Inferior parietal cortex (tissue), 1 donor: ENCODE data around the gene ARAP1.

Source experiments
- DNase-seq: peaks from one replicate; pipeline ENCODE4 v3.0.0-alpha.2; 2016; ENCODE audit errors: extremely low spot score

ARAP1 gene

DNA sequence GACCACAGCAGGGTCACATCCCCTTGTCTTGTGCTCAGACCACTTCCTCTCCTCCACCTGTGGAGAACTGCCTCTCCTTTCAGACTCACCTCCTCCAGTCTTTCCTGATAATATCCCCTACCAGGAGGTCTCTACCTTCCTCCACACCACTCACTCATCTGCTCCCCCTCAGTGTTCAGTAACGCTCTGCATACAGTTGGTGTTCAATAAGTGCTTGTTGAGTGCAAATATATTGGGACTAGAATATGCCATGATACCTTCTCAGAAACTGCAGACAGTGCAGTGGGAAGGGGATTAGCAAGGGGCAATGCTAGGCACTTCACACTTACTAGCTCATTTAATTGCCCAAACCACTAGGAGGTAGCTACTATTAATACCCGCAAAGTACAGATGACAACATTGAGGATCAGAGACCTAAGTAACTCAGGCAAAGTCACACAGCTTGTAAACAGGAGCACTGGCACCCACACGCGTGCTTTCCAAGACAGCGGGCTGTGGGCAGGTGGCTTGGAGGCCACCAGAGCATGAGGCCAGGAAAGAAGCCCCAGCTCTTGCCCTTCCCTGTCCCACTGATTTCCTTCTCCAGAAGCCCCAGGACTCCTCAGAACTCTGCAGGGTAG is 69.9 kb downstream of the ARAP1 start:
- DNase-seq, result no peak

DNA sequence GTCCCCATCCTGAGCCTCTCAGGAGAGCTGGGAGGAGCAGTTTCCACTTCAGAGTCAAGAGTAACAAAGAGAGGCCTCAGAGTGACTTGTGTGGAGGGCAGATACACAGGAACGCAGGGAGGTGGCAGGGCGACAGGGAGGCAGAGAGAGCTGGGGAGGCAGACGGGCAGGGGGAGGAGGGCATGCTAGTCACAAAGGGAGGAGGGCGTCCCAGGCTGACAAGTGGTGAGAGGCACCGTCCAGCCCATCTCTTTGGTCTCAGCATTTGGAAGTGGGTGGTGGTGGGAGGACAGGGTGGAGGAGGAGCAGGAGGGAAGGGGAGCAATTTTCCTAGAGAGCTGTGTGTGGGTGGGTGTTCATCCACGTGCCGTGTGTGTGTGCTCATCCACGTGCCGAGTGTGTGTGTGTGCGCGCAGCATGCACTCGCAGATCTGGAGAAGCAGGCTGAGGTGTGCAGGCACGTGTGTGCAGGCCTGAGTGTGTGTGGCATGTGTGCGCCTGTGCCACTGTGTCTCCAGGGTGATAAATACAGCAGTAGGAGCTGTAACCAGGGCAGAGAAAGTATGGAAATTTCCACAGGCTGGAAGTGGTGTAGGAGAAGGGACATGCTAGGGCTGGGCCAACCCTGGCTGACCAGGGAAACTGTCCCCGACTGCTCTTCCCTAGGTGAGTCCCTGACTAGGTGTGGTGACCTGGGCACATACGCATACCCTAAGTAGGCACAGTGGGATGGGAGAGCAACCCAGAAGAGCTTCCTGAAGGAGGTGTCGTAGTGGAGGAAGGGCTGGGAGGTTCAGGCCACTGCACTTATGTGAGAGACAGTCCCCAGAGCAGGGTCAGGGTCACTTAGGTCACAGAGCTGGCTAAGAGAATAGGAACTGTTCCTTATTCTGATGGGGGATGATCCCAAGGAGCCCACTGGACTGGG is 70.7 kb downstream of the ARAP1 start:
- DNase-seq, result no peak

DNA sequence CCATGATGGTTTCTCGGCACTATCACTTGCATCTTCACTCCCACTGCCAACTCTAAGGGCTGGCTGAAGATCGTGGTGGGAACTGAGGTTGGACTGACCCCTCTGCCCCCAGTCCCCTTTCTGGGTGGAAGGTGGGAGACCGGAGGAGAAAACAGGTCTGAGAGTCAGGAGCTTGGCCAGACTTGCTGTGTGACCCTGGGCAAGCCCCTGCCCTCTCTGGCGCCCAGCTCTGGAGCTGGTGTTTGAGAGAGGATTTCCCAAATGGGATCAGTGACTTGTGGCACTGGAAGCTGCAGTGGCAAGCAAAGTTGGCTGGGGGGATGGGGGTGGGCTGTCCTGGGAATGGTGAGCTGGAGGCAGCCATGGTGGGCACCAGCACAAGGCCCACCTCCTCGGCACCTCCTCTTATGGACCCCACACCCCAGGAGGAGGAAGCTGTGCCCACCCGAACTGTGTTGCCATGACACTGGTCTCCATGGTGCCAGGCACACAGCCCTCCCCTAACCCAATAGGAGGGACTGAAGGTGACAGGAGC is 71.5 kb downstream of the ARAP1 start:
- DNase-seq, result no peak

DNA sequence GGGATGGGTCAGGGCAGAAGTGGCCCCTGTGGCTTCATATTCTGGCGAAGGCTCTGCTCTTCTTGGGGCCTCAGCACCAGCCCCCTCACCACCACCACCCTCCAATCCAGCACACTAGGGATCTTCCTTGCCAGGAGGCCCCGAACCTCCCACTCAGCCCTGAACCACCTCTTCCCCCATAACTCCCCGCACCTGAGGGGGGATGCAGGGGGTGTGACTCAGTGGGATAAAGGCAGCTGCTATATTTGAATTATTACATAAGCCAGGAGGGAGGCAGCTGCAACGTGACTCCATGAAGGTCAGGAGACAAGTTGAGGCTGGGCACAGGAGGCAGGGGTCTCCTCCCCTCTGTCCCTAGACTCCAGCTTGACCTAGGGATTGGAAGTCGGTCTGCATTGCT is 72.3 kb downstream of the ARAP1 start:
- no peak for DNase-seq

DNA sequence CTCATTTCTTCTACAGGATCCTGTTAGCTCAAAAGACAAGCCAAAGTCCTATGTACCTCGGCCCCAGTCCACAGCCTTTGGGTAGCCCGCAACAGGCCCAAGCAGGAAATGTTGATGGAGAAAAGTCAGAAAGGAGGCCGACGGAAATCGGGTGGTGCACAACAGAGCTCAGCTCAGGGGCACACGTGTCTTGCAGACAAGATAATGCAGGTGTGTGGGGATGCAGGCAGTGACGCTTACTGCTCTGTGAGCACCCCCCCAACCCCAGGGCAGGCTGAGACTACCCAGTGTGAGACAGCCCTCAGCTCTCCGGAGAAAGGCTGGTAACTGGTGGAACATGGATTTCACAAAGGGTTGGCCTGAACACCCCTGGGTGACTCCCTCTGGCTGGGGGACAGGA is 73.7 kb downstream of the ARAP1 start:
- no peak for DNase-seq

DNA sequence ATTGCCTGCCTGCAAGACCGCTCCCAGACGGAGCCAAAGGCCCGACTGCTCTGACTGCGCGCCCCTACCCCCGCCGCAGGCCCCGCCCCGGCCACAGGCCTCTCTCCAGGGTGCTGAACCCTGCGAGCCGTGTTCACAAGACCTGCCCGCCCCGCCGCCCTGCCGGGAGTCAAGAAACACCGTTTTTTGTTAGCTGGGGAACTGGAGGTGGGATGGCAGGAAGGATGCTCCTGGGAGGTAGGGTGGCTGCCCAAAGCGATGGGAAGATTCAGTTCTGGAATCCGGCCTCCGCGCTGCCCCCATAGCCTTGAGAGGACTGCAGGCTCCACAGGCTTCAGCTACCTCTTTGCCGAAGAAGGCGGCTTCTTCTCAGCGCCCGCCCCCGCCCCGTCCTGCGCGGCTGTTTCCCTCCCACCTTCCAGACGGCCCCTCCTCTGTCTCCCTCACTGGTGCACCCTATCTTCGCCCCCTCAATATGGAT is 75.3 kb downstream of the ARAP1 start:
- DNase-seq, result peak; percentile 4

DNA sequence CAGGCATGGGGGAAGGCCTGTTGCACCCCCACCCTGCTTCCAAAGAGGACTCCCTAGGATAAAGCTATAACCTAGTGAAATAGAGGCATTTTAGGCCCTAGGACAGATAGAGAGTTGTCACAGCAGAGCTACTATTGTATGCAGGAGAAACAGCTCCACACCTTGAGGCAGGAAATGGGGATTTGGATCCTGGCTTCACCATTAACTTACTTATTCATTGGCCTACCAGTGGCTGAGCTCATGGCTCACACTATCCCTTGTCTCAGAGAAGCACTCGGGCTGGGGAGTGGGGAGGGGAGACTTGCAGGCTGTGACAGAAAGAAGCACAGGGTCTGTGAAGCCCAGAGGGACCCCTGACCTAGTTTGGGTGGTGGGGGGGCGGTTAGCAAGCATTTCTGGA is 77.0 kb downstream of the ARAP1 start:
- DNase-seq, result no peak

DNA sequence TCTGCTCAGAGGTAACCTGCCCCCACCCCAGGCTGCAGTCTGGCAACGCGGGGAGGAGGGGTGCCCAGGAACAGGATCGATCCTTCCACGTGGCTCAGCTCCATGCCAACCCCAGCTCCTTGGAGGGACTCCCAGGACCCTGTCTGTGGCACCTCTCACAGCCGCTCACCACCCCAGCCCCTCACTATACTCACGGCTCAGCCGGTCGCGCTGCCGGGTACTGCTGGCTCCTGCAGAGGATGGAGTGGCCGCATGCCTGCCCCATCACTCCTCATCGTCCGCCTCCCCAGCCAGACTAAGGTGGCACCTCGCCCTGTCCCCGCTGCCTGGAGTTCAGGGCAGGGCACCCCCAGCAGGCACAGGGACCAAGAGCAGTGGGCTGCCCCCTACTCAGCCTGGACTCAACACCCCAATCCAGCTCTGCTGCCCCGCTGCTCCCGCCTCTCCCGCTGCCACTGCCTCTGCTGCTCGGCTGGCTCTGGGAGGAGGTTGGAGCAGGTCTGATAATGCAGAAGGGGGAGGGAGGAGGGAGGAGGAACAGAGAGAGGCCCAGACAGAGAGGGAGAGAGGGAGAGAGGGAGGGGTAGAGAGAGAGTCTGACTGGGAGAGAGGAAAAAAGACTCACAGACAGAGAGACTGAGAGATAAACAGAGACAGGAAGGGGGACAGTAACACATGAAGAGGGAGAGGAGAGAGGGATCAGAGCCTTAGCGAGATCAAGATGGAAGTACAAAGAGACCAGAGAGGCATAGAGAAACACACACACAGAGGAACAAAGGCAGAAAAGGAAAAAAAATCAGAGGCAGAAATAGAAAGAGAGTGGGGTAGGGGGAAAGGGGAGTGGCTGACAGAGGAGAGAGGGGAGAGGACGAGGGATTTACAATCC is 78.0 kb downstream of the ARAP1 start, which contains the start of gene PDE2A:
PDE2A (minus strand) TSS at position 480 of the 886 bp plus-strand sequence; CDS start at position 265, 215 bp downstream.
- DNase-seq, result peak; percentile 22

DNA sequence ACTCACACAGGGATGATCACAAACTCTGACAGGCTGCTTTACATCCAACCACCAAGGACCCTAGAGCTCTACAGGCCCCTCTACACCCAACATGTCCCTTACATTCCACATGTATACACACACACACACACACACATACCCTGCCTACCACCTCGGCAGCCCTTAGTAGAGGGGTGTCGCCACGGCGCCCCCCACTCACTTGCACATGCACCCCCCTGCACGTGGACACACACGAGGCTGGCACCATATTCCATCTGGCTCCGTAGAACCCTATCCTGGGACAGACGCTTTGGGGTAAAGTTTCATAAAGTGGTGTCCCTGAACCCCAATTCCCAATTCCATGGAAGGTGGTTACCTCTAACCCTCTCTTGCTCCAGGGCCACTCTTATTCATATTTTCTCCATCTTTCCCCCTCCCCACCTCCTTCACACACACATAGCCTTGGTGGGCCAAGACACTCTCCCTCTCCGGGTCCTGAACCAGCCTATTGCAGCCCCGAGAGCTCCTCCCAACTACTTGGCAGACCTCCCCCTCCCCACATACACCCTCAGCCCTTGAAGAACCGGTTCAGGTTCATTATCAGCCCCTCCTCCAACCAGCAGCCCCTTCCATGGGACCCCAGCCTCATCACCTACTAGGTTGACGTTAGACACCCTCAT is 78.8 kb downstream of the ARAP1 start:
- DNase-seq, result no peak

DNA sequence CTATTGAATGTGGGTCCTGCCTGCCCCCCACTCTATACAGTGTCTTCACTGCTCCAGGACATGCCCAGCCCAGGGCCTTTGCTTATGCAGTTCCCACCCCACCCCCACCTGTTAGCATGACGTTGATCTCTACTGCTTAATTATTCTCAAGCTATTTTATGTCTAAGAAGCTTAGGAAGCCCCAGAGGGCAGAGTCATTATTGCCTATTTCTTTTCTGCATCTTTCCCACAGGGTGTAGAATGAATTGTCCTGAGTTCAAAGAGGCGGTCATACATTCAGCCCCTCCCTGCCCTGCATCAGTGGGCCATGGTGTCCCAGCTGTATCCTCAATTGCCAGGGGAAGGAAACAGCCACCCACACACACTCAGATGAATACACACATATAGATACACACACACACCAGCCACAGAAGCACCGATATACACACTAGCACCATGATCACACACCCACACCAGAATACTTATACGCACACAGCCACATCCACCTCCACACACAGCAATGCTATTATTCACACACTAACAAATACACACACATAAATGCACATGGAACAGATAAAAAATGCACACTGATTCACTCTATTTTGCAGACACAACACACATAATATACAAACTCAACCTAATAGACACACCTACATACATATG is 79.5 kb downstream of the ARAP1 start:
- peak; percentile 15 for DNase-seq

DNA sequence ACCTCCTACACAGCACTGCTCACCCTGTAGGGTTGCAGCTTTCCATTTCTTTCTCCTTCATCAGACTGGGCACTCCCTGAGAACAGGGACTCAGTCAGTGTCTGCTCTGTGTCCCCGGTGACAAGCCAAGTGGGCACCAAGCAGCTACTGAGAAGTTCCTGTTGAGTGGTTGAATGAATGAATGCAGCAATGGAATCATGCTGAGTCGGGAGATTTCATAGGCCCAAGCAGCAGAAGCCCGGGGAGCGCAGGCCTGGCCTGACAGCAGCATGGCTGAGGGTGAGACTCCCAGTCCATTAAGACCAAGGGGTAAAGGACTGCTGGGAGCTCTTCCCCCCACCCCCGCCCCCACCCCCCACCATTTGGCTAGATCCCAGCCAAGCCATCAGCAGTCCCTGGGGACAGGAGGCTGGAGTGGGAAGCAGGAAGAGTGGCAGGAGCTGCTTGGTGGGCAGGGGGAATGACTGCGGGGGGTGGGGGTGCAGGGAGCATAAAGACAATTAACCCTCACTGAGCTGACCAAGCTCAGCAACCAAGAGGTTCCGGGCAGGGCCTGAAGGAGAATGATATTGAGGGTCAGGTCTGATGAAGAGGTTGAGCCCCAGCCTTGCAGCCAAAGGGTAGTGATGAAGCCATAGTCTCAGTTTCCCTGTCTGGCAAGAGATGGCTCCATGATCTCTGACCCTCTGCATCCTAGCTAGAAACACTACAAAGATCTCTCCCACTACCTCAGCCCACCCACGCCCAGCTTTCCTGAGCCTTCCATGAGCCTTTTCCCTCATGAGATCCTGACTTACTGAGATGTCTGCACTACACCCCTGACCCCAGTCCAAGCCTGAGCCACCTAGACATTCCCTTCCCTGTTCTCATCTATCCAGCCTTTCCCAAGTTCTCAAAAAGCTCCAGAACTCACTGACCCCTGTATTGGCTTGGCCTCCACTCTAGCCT is 80.8 kb downstream of the ARAP1 start:
- peak; percentile 6 for DNase-seq

DNA sequence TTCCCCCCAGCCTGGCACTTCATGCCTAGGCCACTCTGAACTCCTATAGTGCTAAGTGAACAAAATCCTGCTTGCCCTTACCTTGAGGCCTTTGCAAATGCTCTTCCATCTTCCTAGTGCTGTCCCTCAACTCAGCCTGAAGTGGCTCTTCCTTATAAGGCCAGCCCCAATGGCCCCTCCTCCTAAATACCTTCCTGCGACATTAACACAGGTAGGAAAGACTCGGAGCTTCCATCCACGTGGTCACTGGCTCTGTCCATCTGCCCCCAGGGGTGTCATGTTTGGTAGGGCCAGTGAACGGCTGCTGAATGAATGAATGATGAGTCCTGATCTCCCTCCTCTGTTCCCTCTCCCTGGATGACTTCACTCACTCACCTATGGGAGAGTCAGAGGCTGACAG is 82.2 kb downstream of the ARAP1 start:
- no peak for DNase-seq

DNA sequence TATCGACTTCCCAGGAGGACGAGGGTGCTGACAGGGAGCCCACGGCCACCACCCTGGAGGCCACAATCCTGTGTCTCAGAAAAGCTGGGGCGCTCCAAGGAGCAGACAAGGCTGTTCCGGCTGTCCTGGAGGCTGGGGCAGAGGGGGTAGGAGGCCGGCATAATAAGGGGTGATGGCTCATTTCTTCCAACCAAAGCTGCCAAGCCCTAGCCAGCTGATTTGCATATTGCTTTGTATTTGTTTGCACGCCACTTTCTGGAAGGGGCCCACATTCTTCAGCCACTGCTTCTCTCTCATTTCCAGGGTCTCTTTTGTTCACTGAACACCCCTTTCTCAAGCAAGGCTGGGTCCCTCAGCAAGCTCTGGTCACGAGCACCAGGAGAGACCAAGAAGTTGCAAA is 82.7 kb downstream of the ARAP1 start:
- DNase-seq, result no peak

DNA sequence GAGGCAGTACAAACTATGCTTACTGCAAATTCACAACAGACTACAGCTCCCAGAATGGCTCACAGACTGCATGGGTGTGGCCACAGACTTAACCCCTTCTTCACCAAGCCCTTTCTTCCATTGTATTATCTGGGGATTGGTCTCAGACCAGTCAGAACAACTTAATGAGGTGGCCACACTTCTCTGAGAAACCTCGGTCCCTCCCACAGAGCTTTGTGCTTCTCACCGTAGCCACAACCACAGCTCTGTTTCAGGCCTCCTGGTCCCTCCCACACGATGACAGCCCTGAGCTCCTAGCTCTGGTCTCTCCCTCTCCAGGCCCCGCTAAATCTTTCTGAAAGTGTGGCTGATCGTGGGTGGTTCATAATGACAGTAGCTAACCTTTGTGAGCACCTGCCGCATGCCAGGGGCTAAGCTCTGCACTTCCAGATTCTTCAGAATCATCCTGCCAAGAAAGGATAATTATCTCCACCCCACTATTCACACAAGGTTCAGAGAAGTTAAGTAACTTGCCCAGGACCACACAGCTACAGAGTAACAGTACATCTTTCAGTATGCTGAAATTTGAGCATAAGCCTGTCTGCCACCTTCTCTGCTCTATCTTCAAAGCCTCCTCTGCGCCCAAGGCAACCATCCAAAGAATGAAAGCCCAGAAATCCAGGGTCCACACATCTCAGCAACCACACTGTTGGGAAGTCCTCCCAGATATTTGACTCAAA is 83.4 kb downstream of the ARAP1 start:
- peak; percentile 7 for DNase-seq

DNA sequence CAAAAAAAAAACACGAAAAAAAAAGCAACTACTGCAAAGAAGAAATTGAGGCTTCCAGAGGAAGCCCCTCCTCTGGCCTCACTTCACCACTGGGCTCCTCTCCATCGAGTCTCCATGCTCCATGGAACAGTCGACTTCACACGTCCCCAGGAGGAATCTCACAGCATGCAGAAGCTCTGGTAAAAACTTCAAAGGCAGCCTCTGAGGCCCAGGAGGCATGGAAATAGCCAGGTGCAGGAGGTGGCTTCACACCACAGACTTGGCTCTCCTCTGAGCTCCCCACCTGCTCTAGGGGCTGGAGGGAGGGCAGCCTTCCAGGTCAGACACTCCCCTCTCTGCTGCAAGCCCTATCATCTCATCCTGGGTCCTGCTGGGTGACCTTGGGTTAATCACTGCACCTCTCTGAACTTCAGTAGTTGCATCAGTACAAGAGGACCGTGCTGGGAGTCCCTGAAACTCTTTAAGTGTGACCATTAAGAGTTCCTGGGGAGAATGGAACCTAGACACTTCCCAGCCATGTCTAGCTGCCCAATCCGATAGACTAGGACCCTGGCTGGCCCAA is 86.2 kb downstream of the ARAP1 start:
- no peak for DNase-seq

DNA sequence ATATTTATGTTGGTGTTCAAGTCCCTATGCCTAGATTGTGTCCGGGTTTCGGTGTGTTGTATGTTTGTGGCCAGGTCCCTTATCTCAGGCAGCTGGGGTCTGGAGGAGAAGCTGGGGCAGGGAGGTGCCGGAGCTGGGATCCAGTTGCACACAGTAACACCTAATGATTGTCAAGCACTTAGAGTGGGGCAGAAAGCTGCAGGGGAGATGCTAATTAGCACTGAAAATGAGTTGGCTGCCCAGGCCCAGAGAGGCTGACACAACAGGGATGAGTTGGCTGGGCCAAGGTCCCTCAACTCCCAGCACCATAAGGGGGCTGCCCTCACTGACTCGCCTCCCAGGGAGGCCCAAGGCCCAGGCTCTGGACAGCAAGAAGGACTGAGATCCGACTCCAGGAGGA is 90.2 kb downstream of the ARAP1 start:
- DNase-seq, result no peak

DNA sequence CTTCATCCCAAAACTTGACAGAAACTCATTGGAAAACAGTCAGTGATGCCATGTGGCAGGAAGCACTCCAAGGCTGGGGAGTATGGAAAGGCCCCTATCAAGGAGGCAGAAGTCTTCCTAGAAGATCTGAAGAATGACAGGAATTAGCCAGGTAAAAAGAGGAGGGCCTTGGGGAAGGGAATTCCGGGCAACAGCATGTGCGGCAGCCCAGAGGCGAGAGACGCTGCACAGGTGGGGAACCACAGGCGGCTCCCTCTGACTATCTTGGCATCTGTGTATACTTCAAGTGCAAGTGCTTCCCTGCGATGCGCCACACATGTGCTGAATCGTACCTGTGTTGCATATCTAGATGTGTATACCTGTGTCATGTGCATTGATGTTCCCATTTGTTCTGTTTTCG is 90.7 kb downstream of the ARAP1 start:
- DNase-seq, result no peak

DNA sequence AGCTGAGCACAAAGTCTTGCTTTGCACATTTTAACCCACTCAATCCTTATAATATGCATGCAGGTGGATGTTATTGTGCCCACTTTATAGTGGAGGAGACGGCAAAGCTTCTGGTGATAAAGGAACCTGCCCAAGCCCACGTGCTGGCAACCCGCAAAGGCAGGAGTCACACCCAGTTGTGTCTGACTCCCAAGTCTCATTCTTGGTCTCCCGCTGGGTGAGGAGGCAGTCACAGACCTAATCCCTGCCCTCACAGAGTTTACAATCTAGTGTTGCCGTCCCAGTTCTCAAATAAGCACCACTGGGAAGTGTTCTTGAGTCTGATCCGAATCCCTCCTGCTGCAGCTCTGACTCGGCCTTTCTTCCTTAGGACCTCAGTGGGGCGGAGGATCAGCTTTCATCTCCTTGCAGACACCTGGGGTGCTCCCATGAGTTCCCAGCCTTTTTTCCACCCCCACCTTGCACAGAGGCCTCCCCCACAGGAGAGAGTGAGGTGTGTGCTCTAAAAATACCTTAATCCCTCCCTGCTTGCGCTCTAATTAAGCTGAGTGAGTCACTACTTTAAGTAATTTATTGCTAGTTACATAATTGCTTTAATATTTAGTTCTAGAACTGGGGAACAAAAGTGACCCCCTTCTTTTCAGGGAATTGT is 93.1 kb downstream of the ARAP1 start:
- no peak for DNase-seq
